ENCODE data around the gene CCDC149.

The CCDC149 gene

GRCh38 chr4:24896977-24897376 lies 15.9 kb downstream of the CCDC149 start:
- ATAC-seq (ENCODE audit: low read depth) (no peak), DNase-seq (ENCODE audit: low spot score in 2 of 2) (no peak)
- Mint-ChIP-seq H3K9me3 (no peaks in the 10 kb centered on the region), H3K4me3 (no peak overlapping the region), H3K27ac (no peak overlapping the region), H3K27me3 (no peaks in the 10 kb centered on the region), H3K4me1 (no peaks in the 10 kb centered on the region), H3K36me3 (no peaks in the 10 kb centered on the region)

GRCh38 chr4:24896056-24896455 lies 16.8 kb downstream of the CCDC149 start:
- Mint-ChIP-seq H3K9me3 (no peaks in the 10 kb centered on the region), H3K4me1 (no peaks in the 10 kb centered on the region), H3K27ac (no peak overlapping the region), H3K4me3 (no peak overlapping the region), H3K27me3 (no peaks in the 10 kb centered on the region), H3K36me3 (no peaks in the 10 kb centered on the region)
- DNase-seq (ENCODE audit: low spot score in 2 of 2) (no peak), ATAC-seq (ENCODE audit: low read depth) (no peak)

- H3K9me3 Mint-ChIP-seq: no peaks in the 10 kb centered on the region
These were observed 17.4 kb downstream of the CCDC149 start for GRCh38 chr4:24895461-24895860.

GRCh38 chr4:24894846-24895245 lies 18.0 kb downstream of the CCDC149 start:
- H3K4me3 Mint-ChIP-seq: no peak overlapping the region
- H3K27ac Mint-ChIP-seq: no peak overlapping the region
- H3K27me3 Mint-ChIP-seq: no peaks in the 10 kb centered on the region
- no peaks in the 10 kb centered on the region for H3K36me3 Mint-ChIP-seq
- DNase-seq (ENCODE audit: low spot score in 2 of 2): no peak
- no peaks in the 10 kb centered on the region for H3K9me3 Mint-ChIP-seq
- no peaks in the 10 kb centered on the region for H3K4me1 Mint-ChIP-seq
- ATAC-seq (ENCODE audit: low read depth): no peak

More at GRCh38 chr4:24895461-24895860, 17.4 kb downstream of the CCDC149 start:
- Mint-ChIP-seq H3K36me3 (no peaks in the 10 kb centered on the region), H3K27ac (no peak overlapping the region), H3K4me1 (no peaks in the 10 kb centered on the region), H3K27me3 (no peaks in the 10 kb centered on the region), H3K4me3 (no peak overlapping the region)
- ATAC-seq (ENCODE audit: low read depth) (no peak), DNase-seq (ENCODE audit: low spot score in 2 of 2) (no peak)

- H3K27ac Mint-ChIP-seq: no peak overlapping the region
- no peak for ATAC-seq (ENCODE audit: low read depth)
- DNase-seq (ENCODE audit: low spot score in 2 of 2): no peak
- H3K36me3 Mint-ChIP-seq: no peaks in the 10 kb centered on the region
- H3K27me3 Mint-ChIP-seq: no peaks in the 10 kb centered on the region
- H3K9me3 Mint-ChIP-seq: no peaks in the 10 kb centered on the region
- no peaks in the 10 kb centered on the region for H3K4me1 Mint-ChIP-seq
- H3K4me3 Mint-ChIP-seq: no peak overlapping the region
These were observed 18.6 kb downstream of the CCDC149 start for GRCh38 chr4:24894243-24894642.

- Mint-ChIP-seq H3K9me3 (peaks cover 1% of the 10 kb centered on the region), H3K4me1 (no peaks in the 10 kb centered on the region), H3K36me3 (no peaks in the 10 kb centered on the region), H3K27me3 (peaks cover 1% of the 10 kb centered on the region), H3K4me3 (no peak overlapping the region), H3K27ac (no peak overlapping the region)
- DNase-seq (ENCODE audit: low spot score in 2 of 2) (no peak), ATAC-seq (ENCODE audit: low read depth) (no peak)
These were observed 20.1 kb downstream of the CCDC149 start for GRCh38 chr4:24892778-24893177.

- no peaks in the 10 kb centered on the region for H3K4me1 Mint-ChIP-seq
- H3K36me3 Mint-ChIP-seq: no peaks in the 10 kb centered on the region
- DNase-seq (ENCODE audit: low spot score in 2 of 2) (no peak), ATAC-seq (ENCODE audit: low read depth) (no peak)
- H3K27me3 Mint-ChIP-seq: peaks cover 4% of the 10 kb centered on the region
- H3K27ac Mint-ChIP-seq: no peak overlapping the region
- peaks cover 2% of the 10 kb centered on the region for H3K9me3 Mint-ChIP-seq
- H3K4me3 Mint-ChIP-seq: no peak overlapping the region
These were observed 20.6 kb downstream of the CCDC149 start for GRCh38 chr4:24892278-24892677.

- peaks cover 5% of the 10 kb centered on the region for H3K27me3 Mint-ChIP-seq
These were observed 22.2 kb downstream of the CCDC149 start for GRCh38 chr4:24890561-24891126.

GRCh38 chr4:24889991-24890390 lies 22.9 kb downstream of the CCDC149 start:
- peaks cover 2% of the 10 kb centered on the region for H3K9me3 Mint-ChIP-seq
- no peak overlapping the region for H3K4me3 Mint-ChIP-seq
- peaks cover 5% of the 10 kb centered on the region for H3K27me3 Mint-ChIP-seq
- no peaks in the 10 kb centered on the region for H3K4me1 Mint-ChIP-seq
- ATAC-seq (ENCODE audit: low read depth): no peak
- no peak overlapping the region for H3K27ac Mint-ChIP-seq
- no peaks in the 10 kb centered on the region for H3K36me3 Mint-ChIP-seq
- no peak for DNase-seq (ENCODE audit: low spot score in 2 of 2)

More at GRCh38 chr4:24890561-24891126, 22.2 kb downstream of the CCDC149 start:
- no peaks in the 10 kb centered on the region for H3K36me3 Mint-ChIP-seq
- no peak for ATAC-seq (ENCODE audit: low read depth)
- H3K4me3 Mint-ChIP-seq: no peak overlapping the region
- H3K27ac Mint-ChIP-seq: no peak overlapping the region
- H3K4me1 Mint-ChIP-seq: no peaks in the 10 kb centered on the region
- no peak for DNase-seq (ENCODE audit: low spot score in 2 of 2)
- H3K9me3 Mint-ChIP-seq: peaks cover 2% of the 10 kb centered on the region

GRCh38 chr4:24888475-24889344 lies 24.1 kb downstream of the CCDC149 start:
- no peak overlapping the region for H3K27ac Mint-ChIP-seq
- peaks cover 2% of the 10 kb centered on the region for H3K9me3 Mint-ChIP-seq
- H3K36me3 Mint-ChIP-seq: no peaks in the 10 kb centered on the region
- peaks cover 8% of the 10 kb centered on the region for H3K27me3 Mint-ChIP-seq
- H3K4me1 Mint-ChIP-seq: no peaks in the 10 kb centered on the region
- ATAC-seq (ENCODE audit: low read depth) (no peak), DNase-seq (ENCODE audit: low spot score in 2 of 2) (no peak)
- no peak overlapping the region for H3K4me3 Mint-ChIP-seq

- no peak overlapping the region for H3K27ac Mint-ChIP-seq
- no peak for DNase-seq (ENCODE audit: low spot score in 2 of 2)
- no peaks in the 10 kb centered on the region for H3K36me3 Mint-ChIP-seq
- ATAC-seq (ENCODE audit: low read depth): no peak
- peaks cover 2% of the 10 kb centered on the region for H3K9me3 Mint-ChIP-seq
- H3K27me3 Mint-ChIP-seq: peaks cover 8% of the 10 kb centered on the region
- H3K4me1 Mint-ChIP-seq: no peaks in the 10 kb centered on the region
- H3K4me3 Mint-ChIP-seq: no peak overlapping the region
These were observed 24.9 kb downstream of the CCDC149 start for GRCh38 chr4:24887881-24888430.

- Mint-ChIP-seq H3K27me3 (peaks cover 8% of the 10 kb centered on the region), H3K4me3 (no peak overlapping the region), H3K9me3 (peaks cover 2% of the 10 kb centered on the region), H3K4me1 (no peaks in the 10 kb centered on the region), H3K36me3 (no peaks in the 10 kb centered on the region), H3K27ac (no peak overlapping the region)
- DNase-seq (ENCODE audit: low spot score in 2 of 2): no peak
- no peak for ATAC-seq (ENCODE audit: low read depth)
These were observed 26.2 kb downstream of the CCDC149 start for GRCh38 chr4:24886596-24886995.

- DNase-seq (ENCODE audit: low spot score in 2 of 2): no peak
- ATAC-seq (ENCODE audit: low read depth): no peak
- Mint-ChIP-seq H3K36me3 (no peaks in the 10 kb centered on the region), H3K4me1 (no peaks in the 10 kb centered on the region), H3K27me3 (peaks cover 8% of the 10 kb centered on the region), H3K27ac (no peak overlapping the region), H3K4me3 (no peak overlapping the region), H3K9me3 (peaks cover 2% of the 10 kb centered on the region)
These were observed 27.5 kb downstream of the CCDC149 start for GRCh38 chr4:24885342-24885741.

- H3K4me3 Mint-ChIP-seq: no peak overlapping the region
- DNase-seq (ENCODE audit: low spot score in 2 of 2) (no peak), ATAC-seq (ENCODE audit: low read depth) (no peak)
- no peaks in the 10 kb centered on the region for H3K4me1 Mint-ChIP-seq
- H3K27me3 Mint-ChIP-seq: peaks cover 8% of the 10 kb centered on the region
- no peaks in the 10 kb centered on the region for H3K36me3 Mint-ChIP-seq
- peaks cover 2% of the 10 kb centered on the region for H3K9me3 Mint-ChIP-seq
- H3K27ac Mint-ChIP-seq: no peak overlapping the region
These were observed 27.9 kb downstream of the CCDC149 start for GRCh38 chr4:24884902-24885301.

Measured in memory B cell (primary cell).